Activated CD4-positive, alpha-beta T cell treated with anti-CD3 and anti-CD28 coated beads, Interleukin-2, amount 10 ng/mL, durations not matched to agents 24 days and 14 days (primary cell): Measurements from ENCODE around the gene CENPK. TPM values are rescaled to one million over a fixed set of nuclear protein-coding genes. Genes with fewer than 3 reads are reported as not detected.
"Not testable (repeated sequence)": the region's sequence is repeated elsewhere in the genome, so short reads cannot be mapped to it uniquely, and the experiment has no call there.

ENCODE experiments used
- DNase-seq: peaks from one replicate; pipeline ENCODE4 v3.0.0; 2022
- H3K27ac Mint-ChIP-seq: one replicate; pipeline ENCODE4 v1.8.0; 2022; ENCODE audit warnings: mild to moderate bottlenecking, mixed read lengths
- H3K27me3 Mint-ChIP-seq: one replicate; pipeline ENCODE4 v1.8.0; 2022; ENCODE audit warnings: mixed read lengths
- H3K36me3 Mint-ChIP-seq: one replicate; pipeline ENCODE4 v1.8.0; 2022; ENCODE audit warnings: low read depth, mild to moderate bottlenecking, mixed read lengths
- H3K4me1 Mint-ChIP-seq: one replicate; pipeline ENCODE4 v1.8.0; 2021; ENCODE audit warnings: mixed read lengths
- H3K4me3 Mint-ChIP-seq: one replicate; pipeline ENCODE4 v1.8.0; 2022; ENCODE audit warnings: mild to moderate bottlenecking, moderate library complexity, mixed read lengths
- H3K9me3 Mint-ChIP-seq: one replicate; pipeline ENCODE4 v1.8.0; 2021; ENCODE audit warnings: mixed read lengths
- intact Hi-C: fragments of 100-400 bp; cut with micrococcal nuclease; formaldehyde crosslinking; loops from one replicate; pipeline ENCODE4 v1.15.1; 2023
- total RNA-seq: library from RNA; stranded (reverse); gene quantifications from 2 replicates; pipeline ENCODE4 v1.2.3, GENCODE V29; 2022

Gene CENPK
- total RNA-seq, 1 donor from 2014 or later, result 88.8 TPM

GRCh38 chr5:65548281-65548680 lies 14.7 kb downstream of the CENPK start:
- peaks cover 61% of the 10 kb centered on the region for H3K36me3 Mint-ChIP-seq
- no peaks in the 10 kb centered on the region for H3K9me3 Mint-ChIP-seq
- no peaks in the 10 kb centered on the region for H3K27me3 Mint-ChIP-seq
- peaks cover 10% of the 10 kb centered on the region for H3K4me1 Mint-ChIP-seq
- no peak for DNase-seq
- no peak overlapping the region for H3K4me3 Mint-ChIP-seq
- intact Hi-C loops, result no loop called here
- H3K27ac Mint-ChIP-seq, result no peak overlapping the region

DNA sequence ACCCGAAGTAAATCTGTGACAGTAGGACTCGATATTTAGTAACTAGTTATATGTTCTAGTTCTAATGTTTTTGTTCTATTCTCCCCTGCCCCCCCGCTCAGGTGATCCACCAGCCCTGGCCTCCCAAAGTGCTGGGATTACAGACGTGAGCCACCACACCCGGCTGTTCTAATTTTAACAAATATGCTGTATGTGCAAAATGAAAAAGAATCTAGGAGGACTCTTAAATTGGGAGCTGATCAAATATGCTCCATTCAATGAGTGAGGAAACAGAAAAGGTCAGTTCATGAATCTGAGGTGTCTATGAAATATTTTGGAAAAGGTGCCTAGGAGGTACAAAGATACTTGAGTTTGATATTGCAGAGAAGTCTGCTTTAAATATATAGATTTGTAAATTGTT lies 16.8 kb downstream of the CENPK start:
- no peaks in the 10 kb centered on the region for H3K9me3 Mint-ChIP-seq
- H3K36me3 Mint-ChIP-seq, result peaks cover 73% of the 10 kb centered on the region
- H3K27ac Mint-ChIP-seq, result no peak overlapping the region
- peaks cover 6% of the 10 kb centered on the region for H3K4me1 Mint-ChIP-seq
- H3K4me3 Mint-ChIP-seq, result no peak overlapping the region
- DNase-seq, result no peak
- H3K27me3 Mint-ChIP-seq, result no peaks in the 10 kb centered on the region
- intact Hi-C loops, result no loop called here

GRCh38 chr5:65544473-65544872 lies 18.5 kb downstream of the CENPK start:
- Mint-ChIP-seq H3K9me3 (no peaks in the 10 kb centered on the region), H3K4me1 (peaks cover 4% of the 10 kb centered on the region), H3K27me3 (no peaks in the 10 kb centered on the region), H3K36me3 (peaks cover 70% of the 10 kb centered on the region), H3K4me3 (no peak overlapping the region), H3K27ac (no peak overlapping the region)
- intact Hi-C loops, result no loop called here
- DNase-seq, result no peak

DNA sequence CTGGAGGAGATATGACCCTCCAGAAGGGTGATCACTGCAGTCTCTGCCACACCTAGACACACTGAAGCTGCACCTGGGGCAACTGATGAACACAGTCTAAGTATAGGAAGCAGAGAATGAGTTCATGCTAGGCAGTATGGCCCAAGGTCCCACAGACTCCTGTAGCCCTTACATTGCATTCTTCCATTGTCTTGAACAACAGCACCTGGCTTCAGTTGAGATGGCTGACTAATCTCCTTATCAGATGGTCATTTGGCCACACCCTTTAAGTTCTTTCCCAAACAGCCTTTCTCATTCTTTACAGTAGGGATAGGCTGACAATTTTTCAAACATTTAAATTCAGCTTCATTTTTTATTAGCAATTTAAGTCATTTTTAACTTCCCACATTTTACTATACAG lies 23.1 kb downstream of the CENPK start:
- Mint-ChIP-seq H3K4me1 (peaks cover 3% of the 10 kb centered on the region), H3K36me3 (peaks cover 57% of the 10 kb centered on the region), H3K9me3 (no peaks in the 10 kb centered on the region), H3K27me3 (no peaks in the 10 kb centered on the region), H3K27ac (no peak overlapping the region), H3K4me3 (no peak overlapping the region)
- intact Hi-C loops, result no loop called here
- no peak for DNase-seq

GRCh38 chr5:65535529-65535987 lies 27.4 kb downstream of the CENPK start:
- peaks cover 29% of the 10 kb centered on the region for H3K36me3 Mint-ChIP-seq
- intact Hi-C loops, result no loop called here
- no peaks in the 10 kb centered on the region for H3K27me3 Mint-ChIP-seq
- H3K9me3 Mint-ChIP-seq, result no peaks in the 10 kb centered on the region
- H3K4me3 Mint-ChIP-seq, result no peak overlapping the region
- no peak for DNase-seq
- H3K4me1 Mint-ChIP-seq, result no peaks in the 10 kb centered on the region
- H3K27ac Mint-ChIP-seq, result no peak overlapping the region

- no peaks in the 10 kb centered on the region for H3K9me3 Mint-ChIP-seq
- peaks cover 27% of the 10 kb centered on the region for H3K36me3 Mint-ChIP-seq
- no peak overlapping the region for H3K27ac Mint-ChIP-seq
- intact Hi-C loops, result no loop called here
- no peaks in the 10 kb centered on the region for H3K4me1 Mint-ChIP-seq
- no peak for DNase-seq
- H3K4me3 Mint-ChIP-seq, result no peak overlapping the region
- no peaks in the 10 kb centered on the region for H3K27me3 Mint-ChIP-seq
These were observed 32.1 kb downstream of the CENPK start for GRCh38 chr5:65530904-65531303.

DNA sequence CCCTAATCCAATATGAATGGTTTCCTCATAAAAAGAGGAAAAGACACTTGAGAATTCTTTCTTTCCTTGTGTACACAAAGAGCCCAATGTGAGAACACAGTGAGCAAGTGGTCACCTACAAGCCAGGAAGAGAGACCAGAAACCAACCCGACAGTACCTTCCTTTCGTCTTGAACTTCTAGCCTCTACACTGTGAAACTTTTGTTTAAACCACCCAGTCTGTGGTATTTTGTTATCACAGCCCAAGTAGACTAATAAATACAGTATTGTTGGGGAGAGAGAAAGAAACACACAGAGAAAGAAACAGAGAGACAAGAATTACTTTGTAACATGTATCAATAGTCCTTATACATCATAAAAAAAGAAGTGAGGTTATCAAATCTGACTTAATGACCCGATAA lies 37.2 kb downstream of the CENPK start:
- no peak for DNase-seq
- Mint-ChIP-seq H3K9me3 (no peaks in the 10 kb centered on the region), H3K4me3 (no peak overlapping the region), H3K36me3 (peaks cover 39% of the 10 kb centered on the region), H3K27me3 (no peaks in the 10 kb centered on the region), H3K27ac (no peak overlapping the region), H3K4me1 (no peaks in the 10 kb centered on the region)
- intact Hi-C loops, result no loop called here

- Mint-ChIP-seq H3K4me3 (no peak overlapping the region), H3K9me3 (no peaks in the 10 kb centered on the region), H3K4me1 (no peaks in the 10 kb centered on the region), H3K36me3 (peaks cover 7% of the 10 kb centered on the region), H3K27ac (no peak overlapping the region), H3K27me3 (no peaks in the 10 kb centered on the region)
- intact Hi-C loops, result no loop called here
- DNase-seq, result no peak
These were observed 50.6 kb downstream of the CENPK start for GRCh38 chr5:65512170-65512937.

- H3K9me3 Mint-ChIP-seq, result no peaks in the 10 kb centered on the region
- no peak overlapping the region for H3K4me3 Mint-ChIP-seq
- H3K4me1 Mint-ChIP-seq, result no peaks in the 10 kb centered on the region
- no peak overlapping the region for H3K27ac Mint-ChIP-seq
- H3K36me3 Mint-ChIP-seq, result peaks cover 3% of the 10 kb centered on the region
- no peak for DNase-seq
- H3K27me3 Mint-ChIP-seq, result no peaks in the 10 kb centered on the region
- intact Hi-C loops, result no loop called here
These were observed 54.0 kb downstream of the CENPK start for GRCh38 chr5:65508978-65509377.

- H3K27ac Mint-ChIP-seq, result no peak overlapping the region
- H3K9me3 Mint-ChIP-seq, result no peaks in the 10 kb centered on the region
- intact Hi-C loops, result no loop called here
- DNase-seq, result no peak
- H3K4me1 Mint-ChIP-seq, result no peaks in the 10 kb centered on the region
- no peak overlapping the region for H3K4me3 Mint-ChIP-seq
- H3K27me3 Mint-ChIP-seq, result no peaks in the 10 kb centered on the region
- H3K36me3 Mint-ChIP-seq, result peaks cover 11% of the 10 kb centered on the region
These were observed 56.0 kb downstream of the CENPK start for GRCh38 chr5:65506961-65507360.

GRCh38 chr5:65489119-65489518 lies 73.8 kb downstream of the CENPK start:
- Mint-ChIP-seq H3K36me3 (peaks cover 2% of the 10 kb centered on the region), H3K4me1 (no peaks in the 10 kb centered on the region), H3K27ac (no peak overlapping the region), H3K27me3 (no peaks in the 10 kb centered on the region), H3K9me3 (no peaks in the 10 kb centered on the region), H3K4me3 (no peak overlapping the region)
- intact Hi-C loops, result loop anchor here (10.0 kb wide), 1 partner anchor 656 kb away; the partner anchor contains the start of gene SREK1
- no peak for DNase-seq

DNA sequence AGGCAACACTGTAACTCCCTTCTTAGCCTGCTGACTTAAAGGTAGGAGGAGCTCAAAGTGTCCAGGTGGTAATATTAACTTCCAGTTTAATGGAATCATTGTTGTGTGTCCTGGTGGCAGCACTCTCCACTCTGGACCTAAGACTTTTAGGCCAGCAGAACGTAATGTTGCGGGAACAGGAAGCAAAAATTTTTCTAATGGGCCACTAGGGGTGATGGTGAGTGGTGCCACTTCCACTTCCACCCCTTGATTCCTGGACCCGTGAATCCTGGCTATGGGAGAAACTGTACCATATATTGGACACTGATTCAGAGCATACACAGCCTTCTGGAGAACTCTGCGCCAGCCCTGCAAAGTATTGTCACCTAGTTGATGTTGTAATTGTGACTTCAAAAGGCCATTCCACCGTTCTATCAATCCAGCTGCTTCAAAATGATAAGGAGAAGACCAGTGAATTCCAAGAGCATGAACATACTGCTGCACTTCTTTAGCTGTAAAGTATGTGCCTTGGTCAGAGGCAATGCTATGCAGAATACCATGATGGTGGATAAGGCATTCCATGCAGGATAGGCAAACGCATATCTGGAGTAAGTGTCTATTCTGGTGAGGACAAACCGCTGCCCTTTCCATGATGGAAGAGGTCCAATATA lies 74.8 kb downstream of the CENPK start:
- intact Hi-C loops, result loop anchor here (10.0 kb wide), 1 partner anchor 657 kb away; the partner anchor contains the start of gene SREK1
- H3K9me3 Mint-ChIP-seq, H3K27ac Mint-ChIP-seq, DNase-seq, H3K4me1 Mint-ChIP-seq, H3K27me3 Mint-ChIP-seq, H3K4me3 Mint-ChIP-seq, H3K36me3 Mint-ChIP-seq: not testable (repeated sequence)

GRCh38 chr5:65486803-65487202 lies 76.2 kb downstream of the CENPK start:
- intact Hi-C loops, result loop anchor here (10.0 kb wide), 1 partner anchor 658 kb away; the partner anchor contains the start of gene SREK1
- not testable (repeated sequence) for DNase-seq, H3K36me3 Mint-ChIP-seq, H3K27ac Mint-ChIP-seq, H3K27me3 Mint-ChIP-seq, H3K4me3 Mint-ChIP-seq, H3K9me3 Mint-ChIP-seq
- peaks cover 13% of the 10 kb centered on the region for H3K4me1 Mint-ChIP-seq

- H3K27me3 Mint-ChIP-seq, result no peaks in the 10 kb centered on the region
- no peaks in the 10 kb centered on the region for H3K9me3 Mint-ChIP-seq
- H3K27ac Mint-ChIP-seq, result no peak overlapping the region
- no peak overlapping the region for H3K4me3 Mint-ChIP-seq
- DNase-seq, result no peak
- peaks cover 2% of the 10 kb centered on the region for H3K36me3 Mint-ChIP-seq
- H3K4me1 Mint-ChIP-seq, result peaks cover 18% of the 10 kb centered on the region
- intact Hi-C loops, result loop anchor here (10.0 kb wide), 1 partner anchor 659 kb away; the partner anchor contains the start of gene SREK1
These were observed 77.6 kb downstream of the CENPK start for GRCh38 chr5:65485405-65485804.
